Activated CD8-positive, alpha-beta T cell treated with anti-CD3 and anti-CD28 coated beads for 36 hours (primary cell): ENCODE data around the gene ZNF662. TPM values are rescaled to one million over a fixed set of nuclear protein-coding genes. Genes with fewer than 3 reads are reported as not detected.
"Not testable (repeated sequence)": the region's sequence is repeated elsewhere in the genome, so short reads cannot be mapped to it uniquely, and the experiment has no call there.

ENCODE experiments used
- ATAC-seq: fragments of 200-7000 bp; cut with Tn5 transposase; one replicate; pipeline ENCODE4 v1.10.0; 2021; ENCODE audit warnings: mild to moderate bottlenecking, moderate library complexity
- CTCF ChIA-PET: fragments of 350-600 bp; sonication (Branson Sonifier 250); formaldehyde crosslinking; loops from one replicate; lab custom pipeline; 2021; ENCODE audit warnings: antibody characterized with exemption; lab: Charles Lee
- POLR2A ChIA-PET: fragments of 350-600 bp; sonication (Branson Sonifier 250); formaldehyde crosslinking; loops from one replicate; lab custom pipeline; 2021; ENCODE audit warnings: antibody characterized with exemption; lab: Charles Lee
- DNase-seq: peaks from one replicate; pipeline ENCODE4 v3.0.0-alpha.2; 2020
- H3K27ac Mint-ChIP-seq: one replicate; pipeline ENCODE4 v1.8.0; 2021; ENCODE audit warnings: mild to moderate bottlenecking, mixed read lengths
- H3K27me3 Mint-ChIP-seq: one replicate; pipeline ENCODE4 v1.8.0; 2021; ENCODE audit warnings: mixed read lengths
- H3K36me3 Mint-ChIP-seq: one replicate; pipeline ENCODE4 v1.8.0; 2021; ENCODE audit warnings: low read depth, mixed read lengths
- H3K4me1 Mint-ChIP-seq: one replicate; pipeline ENCODE4 v1.8.0; 2021; ENCODE audit warnings: low read depth, mixed read lengths
- H3K4me3 Mint-ChIP-seq: one replicate; pipeline ENCODE4 v1.8.0; 2021; ENCODE audit warnings: mild to moderate bottlenecking, moderate library complexity, mixed read lengths
- H3K9me3 Mint-ChIP-seq: one replicate; pipeline ENCODE4 v1.8.0; 2021; ENCODE audit warnings: mixed read lengths
- intact Hi-C: fragments of 100-400 bp; cut with micrococcal nuclease; formaldehyde crosslinking; loops from one replicate; pipeline ENCODE4 v1.10.0; 2022
- total RNA-seq, 2 experiments: library from RNA; stranded (reverse); gene quantifications; one replicate each; pipeline ENCODE4 v1.2.3, GENCODE V29; 2021
- TF ChIP-seq, protein P1 (sequence below): fragments of 200-600 bp; IDR thresholded peaks from one replicate; pipeline ENCODE4 v1.8.0; 2022; ENCODE audit warnings: antibody characterized with exemption, mild to moderate bottlenecking

ZNF662 gene
- total RNA-seq, 2 experiments from 2014 or later = 2.1 to 3.2 TPM

DNA sequence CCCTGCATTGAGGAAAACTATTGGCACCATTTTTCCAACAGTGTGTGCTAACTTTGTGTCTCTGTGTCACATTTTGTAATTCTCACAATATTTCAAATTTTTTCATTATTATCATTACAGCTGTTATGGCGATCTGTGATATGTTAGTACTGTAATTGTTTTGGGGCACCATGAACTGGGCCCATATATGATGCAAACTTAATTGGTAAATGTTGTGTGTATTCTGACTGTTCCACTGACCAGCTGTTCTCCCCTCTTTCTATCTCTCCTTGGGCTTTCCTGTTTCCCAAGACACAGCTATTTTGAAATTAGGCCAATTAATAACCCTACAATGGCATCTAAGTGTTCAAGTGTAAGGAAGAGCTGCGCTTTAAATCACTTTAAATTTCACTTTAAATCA lies 28.1 kb upstream of the ZNF662 start:
- ChIA-PET CTCF (interaction anchor here (0.9 to 4.1 kb wide), 6 partner anchors 9 to 97 kb away, joined by 3 to 32 read pairs (median 4); partner anchors contain the start of gene HIGD1A), POLR2A (no interaction called here)
- Mint-ChIP-seq H3K27me3 (no peaks in the 10 kb centered on the region), H3K27ac (no peak overlapping the region), H3K36me3 (no peaks in the 10 kb centered on the region), H3K9me3 (no peaks in the 10 kb centered on the region), H3K4me3 (no peak overlapping the region), H3K4me1 (peaks cover 9% of the 10 kb centered on the region)
- intact Hi-C loops = no loop called here
- no peak for DNase-seq
- TF ChIP-seq, protein P1, sequence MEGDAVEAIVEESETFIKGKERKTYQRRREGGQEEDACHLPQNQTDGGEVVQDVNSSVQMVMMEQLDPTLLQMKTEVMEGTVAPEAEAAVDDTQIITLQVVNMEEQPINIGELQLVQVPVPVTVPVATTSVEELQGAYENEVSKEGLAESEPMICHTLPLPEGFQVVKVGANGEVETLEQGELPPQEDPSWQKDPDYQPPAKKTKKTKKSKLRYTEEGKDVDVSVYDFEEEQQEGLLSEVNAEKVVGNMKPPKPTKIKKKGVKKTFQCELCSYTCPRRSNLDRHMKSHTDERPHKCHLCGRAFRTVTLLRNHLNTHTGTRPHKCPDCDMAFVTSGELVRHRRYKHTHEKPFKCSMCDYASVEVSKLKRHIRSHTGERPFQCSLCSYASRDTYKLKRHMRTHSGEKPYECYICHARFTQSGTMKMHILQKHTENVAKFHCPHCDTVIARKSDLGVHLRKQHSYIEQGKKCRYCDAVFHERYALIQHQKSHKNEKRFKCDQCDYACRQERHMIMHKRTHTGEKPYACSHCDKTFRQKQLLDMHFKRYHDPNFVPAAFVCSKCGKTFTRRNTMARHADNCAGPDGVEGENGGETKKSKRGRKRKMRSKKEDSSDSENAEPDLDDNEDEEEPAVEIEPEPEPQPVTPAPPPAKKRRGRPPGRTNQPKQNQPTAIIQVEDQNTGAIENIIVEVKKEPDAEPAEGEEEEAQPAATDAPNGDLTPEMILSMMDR = no peak
- ATAC-seq = no peak

DNA sequence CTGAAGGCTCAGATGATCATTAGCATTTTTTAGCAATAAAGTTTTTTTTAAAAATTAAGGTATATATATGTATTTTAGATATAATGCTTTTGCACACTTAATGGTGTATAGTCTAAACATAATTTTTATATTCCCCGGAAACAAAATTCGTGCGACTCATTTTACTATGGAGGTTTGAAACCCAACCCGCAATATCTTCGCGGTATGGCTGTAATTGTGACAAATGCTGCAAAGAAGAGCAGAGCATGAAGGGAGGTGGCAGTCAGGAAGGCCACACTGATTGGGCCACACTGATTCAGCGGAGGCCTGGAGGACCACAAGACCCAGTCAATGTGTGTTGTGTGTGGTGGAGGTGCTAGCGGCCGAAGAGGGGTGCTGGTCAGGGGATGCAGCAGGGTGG lies 25.8 kb upstream of the ZNF662 start:
- no peaks in the 10 kb centered on the region for H3K9me3 Mint-ChIP-seq
- ChIA-PET CTCF (interaction anchor here (1.0 to 4.1 kb wide), 3 partner anchors 11 to 78 kb away, joined by 3 to 32 read pairs (median 8); no protein-coding TSS in a partner anchor), POLR2A (no interaction called here)
- peak overlapping the region; percentile 25 for H3K27ac Mint-ChIP-seq
- ATAC-seq (no peak), DNase-seq (no peak)
- intact Hi-C loops = loop anchor here (2.0 to 5.0 kb wide), 2 partner anchors 49 to 98 kb away; no protein-coding TSS in a partner anchor
- peaks cover 14% of the 10 kb centered on the region for H3K4me1 Mint-ChIP-seq
- TF ChIP-seq, protein P1 = no peak
- H3K4me3 Mint-ChIP-seq = peak overlapping the region; percentile 81
- H3K27me3 Mint-ChIP-seq = no peaks in the 10 kb centered on the region
- no peaks in the 10 kb centered on the region for H3K36me3 Mint-ChIP-seq

DNA sequence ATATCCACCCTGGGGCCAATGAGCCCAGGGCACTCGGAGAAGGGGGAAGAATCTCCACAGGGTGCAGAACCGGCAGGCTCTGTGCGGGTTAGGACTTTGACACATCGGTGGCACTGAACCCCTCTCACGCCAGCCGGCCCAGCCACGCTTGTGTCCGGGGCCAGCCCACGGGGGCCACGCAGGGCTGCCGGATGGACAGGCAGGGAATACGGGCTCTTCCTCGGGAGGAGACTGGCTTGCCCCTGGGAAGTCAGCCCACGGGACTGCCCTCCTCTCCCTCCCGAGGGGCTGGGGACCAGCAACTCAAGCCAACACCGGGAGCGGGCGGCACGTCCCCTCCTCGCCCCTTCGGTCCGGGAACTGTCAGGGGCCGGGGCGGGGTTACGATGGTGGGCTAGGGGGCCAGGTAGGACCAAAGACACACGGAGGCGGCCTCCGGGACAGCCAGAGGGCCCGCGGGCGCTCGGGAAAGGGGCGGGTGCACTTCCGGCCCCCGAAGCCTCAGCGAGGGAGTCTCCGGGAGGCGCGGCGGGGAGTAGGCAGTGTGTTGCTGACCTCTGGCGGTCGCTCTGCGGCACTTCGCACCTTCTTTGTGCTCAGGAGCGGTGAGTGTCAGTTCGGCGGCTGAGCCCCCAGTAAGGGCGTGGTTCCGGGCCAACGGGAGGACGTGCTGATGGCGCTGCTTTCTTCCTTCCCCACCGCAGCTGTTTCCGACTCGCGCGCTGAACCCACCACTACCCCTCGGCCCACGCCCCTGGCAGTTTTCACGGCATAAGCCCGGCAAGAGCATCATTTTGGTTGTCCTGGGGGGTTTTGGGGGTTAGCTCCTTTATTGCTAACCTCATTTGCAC lies 25.1 kb upstream of the ZNF662 start:
- H3K4me1 Mint-ChIP-seq = peaks cover 14% of the 10 kb centered on the region
- POLR2A ChIA-PET = no interaction called here
- CTCF ChIA-PET = interaction anchor here (0.7 to 3.0 kb wide), 13 partner anchors 9 to 138 kb away, joined by 3 to 16 read pairs (median 3); partner anchors contain the start of gene HIGD1A
- H3K27ac Mint-ChIP-seq = peak overlapping the region; percentile 90
- TF ChIP-seq, protein P1 = peak; percentile 86
- no peaks in the 10 kb centered on the region for H3K36me3 Mint-ChIP-seq
- H3K4me3 Mint-ChIP-seq = peak overlapping the region; percentile 81
- H3K27me3 Mint-ChIP-seq = no peaks in the 10 kb centered on the region
- DNase-seq (peak; percentile 95), ATAC-seq (peak; percentile 97)
- intact Hi-C loops = loop anchor here (2.0 to 5.0 kb wide), 2 partner anchors 50 to 99 kb away; no protein-coding TSS in a partner anchor
- no peaks in the 10 kb centered on the region for H3K9me3 Mint-ChIP-seq

DNA sequence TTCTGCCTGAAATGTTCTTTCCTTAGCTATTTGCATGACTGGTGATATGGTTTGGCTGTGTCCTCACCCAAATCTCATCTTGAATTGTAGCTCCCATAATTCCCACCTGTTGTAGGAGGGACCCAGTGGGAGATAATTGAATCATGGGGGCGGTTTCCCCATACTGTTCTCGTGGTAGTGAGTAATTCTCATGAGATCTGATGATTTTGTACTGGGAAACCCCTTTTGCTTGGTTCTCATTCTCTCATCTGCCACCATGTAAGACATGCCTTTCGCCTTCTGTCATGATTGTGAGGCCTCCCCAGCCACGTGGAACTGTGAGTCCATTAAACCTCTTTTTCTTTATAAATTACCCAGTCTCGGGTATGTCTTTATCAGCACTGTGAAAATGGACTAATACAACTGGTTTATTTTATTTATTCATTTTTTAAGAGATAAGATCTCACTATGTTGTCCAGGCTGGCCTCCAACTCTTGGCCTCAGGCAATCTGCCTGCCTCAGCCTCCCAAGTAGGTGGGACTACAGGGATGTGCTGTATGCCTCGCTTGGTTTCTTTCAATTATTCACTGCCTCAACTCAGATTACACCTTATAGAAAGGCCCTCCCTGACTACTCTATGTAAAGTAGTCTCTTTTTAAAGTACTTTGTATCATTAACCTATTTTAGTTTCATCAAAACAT lies 22.6 kb upstream of the ZNF662 start:
- not testable (repeated sequence) for H3K27ac Mint-ChIP-seq, ATAC-seq, H3K36me3 Mint-ChIP-seq, H3K27me3 Mint-ChIP-seq, H3K4me3 Mint-ChIP-seq, H3K9me3 Mint-ChIP-seq
- ChIA-PET CTCF (interaction anchor here (1.0 to 3.0 kb wide), 3 partner anchors 42 to 78 kb away, joined by 3 to 16 read pairs (median 3); no protein-coding TSS in a partner anchor), POLR2A (interaction anchor here (1.3 kb wide), 1 partner anchor 36 kb away, joined by 3 read pairs; no protein-coding TSS in a partner anchor)
- peak; percentile 24 for DNase-seq
- intact Hi-C loops = loop anchor here (5.0 kb wide), 1 partner anchor 101 kb away; no protein-coding TSS in a partner anchor
- H3K4me1 Mint-ChIP-seq = peaks cover 14% of the 10 kb centered on the region

DNA sequence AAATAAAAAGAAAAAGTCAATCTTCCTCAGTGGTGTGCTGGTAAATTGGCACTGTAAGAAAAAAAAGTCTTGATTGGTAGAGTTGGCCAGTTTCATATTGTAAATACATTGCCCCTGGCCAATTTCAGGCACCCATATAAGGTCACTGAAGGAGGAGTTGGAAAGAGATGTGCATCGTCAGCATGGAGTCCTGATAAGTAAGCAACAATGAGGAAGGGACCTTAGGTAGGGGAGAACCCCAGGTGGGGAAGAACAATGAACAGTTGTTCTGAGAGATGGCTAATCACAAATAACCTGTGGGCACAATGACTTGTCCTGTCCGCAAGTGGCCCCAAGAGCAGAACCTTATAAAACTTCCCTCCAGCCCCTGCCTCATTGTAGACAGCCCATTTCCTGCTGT lies 21.6 kb upstream of the ZNF662 start:
- ChIA-PET POLR2A (interaction anchor here (1.3 kb wide), 1 partner anchor 37 kb away, joined by 3 read pairs; no protein-coding TSS in a partner anchor), CTCF (no interaction called here)
- intact Hi-C loops = loop anchor here (5.0 kb wide), 1 partner anchor 102 kb away; no protein-coding TSS in a partner anchor
- Mint-ChIP-seq H3K4me3 (no peak overlapping the region), H3K27me3 (peaks cover 9% of the 10 kb centered on the region), H3K9me3 (no peaks in the 10 kb centered on the region), H3K27ac (no peak overlapping the region), H3K36me3 (no peaks in the 10 kb centered on the region), H3K4me1 (peaks cover 14% of the 10 kb centered on the region)
- ATAC-seq (no peak), DNase-seq (no peak)
- TF ChIP-seq, protein P1 = no peak
